Suppressor macrophage treated with lipopolysaccharide for 4 hours (primary cell): Measurements from ENCODE around the gene HPN.
A peak's percentile ranks its signal among the peaks of the same experiment; 100 is the strongest.
"Not testable (repeated sequence)": the region's sequence is repeated elsewhere in the genome, so short reads cannot be mapped to it uniquely, and the experiment has no call there.

Experiments used
- DNase-seq: peaks from one replicate; pipeline ENCODE4 v3.0.0-alpha.2; 2020

The HPN gene

DNA sequence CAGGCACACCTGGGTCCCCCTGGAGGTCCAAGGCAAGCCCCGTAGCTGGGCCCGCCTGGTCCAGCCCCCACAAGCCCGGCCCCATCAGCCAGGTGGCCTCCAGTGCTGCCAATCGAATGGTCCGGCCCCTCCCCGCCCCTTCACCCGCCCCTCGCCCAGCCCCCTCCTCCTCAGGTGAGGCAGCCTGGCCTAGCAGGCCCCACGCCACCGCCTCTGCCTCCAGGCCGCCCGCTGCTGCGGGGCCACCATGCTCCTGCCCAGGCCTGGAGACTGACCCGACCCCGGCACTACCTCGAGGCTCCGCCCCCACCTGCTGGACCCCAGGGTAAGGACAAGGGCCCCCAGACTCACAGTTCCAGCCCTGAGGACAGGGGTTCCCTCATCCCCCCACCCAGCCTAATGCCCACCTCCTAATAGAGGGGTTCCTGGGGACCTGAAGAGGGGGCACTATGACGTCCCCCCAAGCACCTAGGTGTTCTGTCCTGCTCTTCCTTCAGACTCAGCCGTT is at the start of gene HPN:
TSS of gene HPN (plus strand) at position 174 of the 508 bp plus-strand sequence. CDS start 786 bp downstream, outside the sequence.
- DNase-seq = no peak

DNA sequence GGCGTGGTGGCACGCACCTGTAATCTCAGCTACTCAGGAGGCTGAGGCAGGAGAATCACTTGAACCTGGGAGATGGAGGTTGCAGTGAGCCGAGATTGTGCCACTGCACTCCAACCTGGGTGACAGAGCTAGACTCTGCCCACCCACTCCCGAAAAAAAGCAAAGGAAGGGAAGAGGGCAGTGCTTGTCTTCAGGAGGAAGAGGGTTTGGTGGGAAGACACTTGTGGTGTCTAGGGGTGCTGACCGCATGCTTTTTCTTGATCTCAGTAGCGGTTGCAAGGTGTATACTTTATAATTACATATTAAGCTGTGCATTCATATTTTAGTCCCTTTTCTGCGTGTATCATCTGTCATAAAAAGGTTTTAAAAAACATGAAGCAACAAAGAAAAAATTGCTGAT is 48.9 kb upstream of the HPN start:
- DNase-seq = not testable (repeated sequence)

DNA sequence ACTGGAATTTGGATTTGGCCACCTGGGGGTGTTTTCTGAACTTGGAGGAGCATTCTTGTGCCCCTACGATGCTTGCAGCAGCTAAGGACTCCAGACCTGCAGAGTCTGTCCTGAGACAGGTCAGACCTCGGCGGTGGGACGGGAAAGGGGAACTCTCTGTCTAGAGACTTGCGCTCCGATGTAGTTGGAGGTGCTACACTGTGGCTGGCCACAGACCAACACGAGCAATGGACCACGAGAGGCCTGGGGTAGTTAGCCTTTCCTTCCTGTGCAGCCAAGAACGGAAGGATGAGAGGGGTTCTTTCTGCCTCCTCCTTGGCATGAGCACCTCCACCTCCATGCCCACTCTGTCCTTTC is 47.3 kb upstream of the HPN start:
- no peak for DNase-seq

DNA sequence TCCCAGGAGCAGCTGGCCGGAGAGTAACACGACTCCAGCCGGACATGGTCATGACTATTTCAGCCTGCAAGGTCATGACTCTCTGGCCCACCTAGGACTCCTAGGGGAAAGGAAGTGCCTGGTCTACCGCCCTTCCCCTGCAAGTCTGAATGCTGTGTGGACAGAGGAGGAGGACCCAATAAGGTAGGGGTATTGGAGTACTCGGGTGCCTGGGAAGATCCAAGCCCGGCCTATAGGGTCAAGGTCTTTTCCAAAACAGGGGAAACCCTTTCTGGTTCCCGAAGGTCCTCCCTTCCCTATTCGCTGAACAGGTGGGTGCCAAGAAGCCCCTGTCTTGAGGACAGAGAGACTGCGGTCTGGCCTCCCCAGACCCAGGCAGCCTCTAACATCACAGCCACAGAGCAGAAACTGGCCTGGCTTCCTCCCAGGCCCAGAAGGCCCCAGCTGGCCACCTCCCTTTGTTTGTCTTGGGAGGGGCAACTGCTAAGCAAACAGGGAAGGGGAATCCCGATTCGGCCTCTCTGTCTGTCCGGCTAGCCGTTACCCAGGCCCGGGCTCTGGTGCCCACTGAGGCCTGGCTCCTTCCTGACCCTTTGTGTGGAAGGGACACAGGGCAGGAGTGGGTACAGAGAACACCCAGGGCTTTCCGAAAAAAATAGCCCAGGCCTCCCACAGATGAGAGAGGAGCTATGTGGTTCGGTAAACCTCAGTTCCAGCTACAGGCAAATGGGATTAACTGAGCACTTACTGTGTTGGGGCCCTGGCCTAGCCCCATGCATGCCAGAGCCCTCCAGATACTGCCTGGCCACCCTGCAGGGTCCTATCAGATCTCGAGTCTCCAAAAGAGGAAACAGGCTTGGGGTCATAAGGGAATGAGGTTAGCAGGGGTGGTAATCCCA is 46.6 kb upstream of the HPN start:
- DNase-seq = no peak

DNA sequence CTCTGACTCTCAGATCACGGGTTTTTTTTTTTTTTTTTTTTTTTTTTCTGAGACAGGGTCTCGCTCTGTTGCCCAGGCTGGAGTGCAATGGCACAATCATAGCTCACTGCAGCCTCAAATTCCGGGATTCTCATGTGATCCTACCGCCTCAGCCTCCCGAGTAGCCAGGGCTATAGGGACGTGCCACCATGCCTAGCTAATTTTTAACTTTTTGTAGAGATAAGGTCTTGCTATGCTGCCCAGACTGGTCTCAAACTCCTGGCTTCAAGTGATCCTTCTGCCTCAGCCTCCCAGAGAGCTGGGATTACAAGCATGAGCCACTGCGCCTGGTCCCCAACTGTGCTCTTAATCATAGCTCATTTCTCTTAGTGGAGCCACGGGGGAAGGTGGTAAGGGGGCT is 46.0 kb upstream of the HPN start:
- DNase-seq = no peak

DNA sequence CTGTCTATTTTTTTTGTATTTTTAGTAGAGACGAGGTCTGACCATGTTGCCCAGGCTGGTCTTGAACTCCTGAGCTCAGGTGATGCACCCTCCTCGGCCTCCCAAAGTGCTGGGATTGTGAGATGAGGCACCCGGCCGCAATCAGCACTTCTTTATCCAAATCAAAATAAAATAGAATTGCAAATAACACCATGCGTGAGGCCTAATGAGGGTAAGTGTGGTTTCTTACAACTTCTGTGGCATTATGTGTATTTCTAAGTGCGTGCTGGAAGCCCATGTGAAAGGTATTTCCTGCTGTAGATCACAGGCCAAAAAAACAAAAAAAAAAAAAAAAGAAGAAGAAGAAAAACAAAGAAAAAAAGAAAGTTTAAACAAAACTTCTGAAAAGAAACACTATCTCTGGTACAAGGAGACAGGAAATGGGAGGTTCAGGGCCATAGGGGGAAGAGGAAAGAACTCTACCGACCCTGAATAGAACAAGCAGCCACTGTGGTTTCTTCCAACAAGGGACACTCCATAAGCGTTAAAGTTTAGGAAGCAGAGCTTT is 44.4 kb upstream of the HPN start:
- no peak for DNase-seq

DNA sequence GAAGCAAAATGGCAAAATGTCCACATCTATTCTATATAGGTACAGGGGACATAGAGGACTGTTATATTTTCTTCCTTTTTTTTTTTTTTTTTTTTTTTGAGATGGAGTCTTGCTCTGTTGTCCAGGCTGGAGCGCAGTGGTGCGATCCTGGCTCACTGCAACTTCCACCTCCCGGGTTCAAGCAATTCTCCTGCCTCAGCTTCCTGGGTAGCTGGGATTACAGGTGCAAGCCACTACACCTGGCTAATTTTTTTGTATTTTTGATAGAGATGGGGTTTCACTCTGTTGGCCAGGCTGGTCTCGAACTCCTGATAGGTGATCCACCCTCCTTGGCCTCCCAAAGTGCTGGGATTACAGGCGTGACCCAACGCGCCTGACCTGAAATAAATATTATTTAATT is 43.3 kb upstream of the HPN start:
- DNase-seq = not testable (repeated sequence)

DNA sequence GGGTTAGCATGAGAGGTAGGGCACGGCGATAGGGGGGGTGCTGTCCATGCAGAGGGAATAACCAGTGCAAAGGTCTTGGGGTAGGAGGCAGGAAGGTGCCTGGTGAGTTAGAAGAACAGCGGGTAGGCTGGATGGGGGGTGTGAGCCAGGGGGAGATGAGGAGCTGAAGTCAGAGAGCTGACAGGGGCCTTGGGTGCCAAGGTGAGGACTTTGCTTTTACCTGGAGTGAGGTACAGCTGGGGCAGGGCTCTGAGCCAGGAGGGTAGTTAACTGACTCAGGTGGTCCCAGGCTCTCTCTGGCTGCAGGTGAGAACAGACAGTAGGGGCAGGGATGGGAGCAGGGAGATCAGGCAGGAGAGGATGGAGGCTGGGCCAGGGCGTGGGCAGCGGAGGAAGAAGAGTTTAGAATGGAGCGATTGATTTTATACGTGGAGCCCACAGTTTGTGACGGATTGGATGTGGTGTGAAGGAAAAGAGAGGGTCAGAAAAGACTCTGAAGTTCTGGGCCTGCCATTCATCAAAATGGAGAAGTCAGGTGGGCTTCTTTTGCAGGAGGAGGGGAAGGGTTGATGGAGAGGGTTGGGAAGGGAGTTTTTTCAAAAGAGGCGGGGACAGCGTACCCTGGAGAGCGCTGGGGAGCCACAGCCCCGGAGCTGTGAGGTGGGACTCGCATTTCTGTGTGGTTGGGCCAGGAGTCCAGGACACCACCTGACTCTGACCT is 42.6 kb upstream of the HPN start:
- no peak for DNase-seq

DNA sequence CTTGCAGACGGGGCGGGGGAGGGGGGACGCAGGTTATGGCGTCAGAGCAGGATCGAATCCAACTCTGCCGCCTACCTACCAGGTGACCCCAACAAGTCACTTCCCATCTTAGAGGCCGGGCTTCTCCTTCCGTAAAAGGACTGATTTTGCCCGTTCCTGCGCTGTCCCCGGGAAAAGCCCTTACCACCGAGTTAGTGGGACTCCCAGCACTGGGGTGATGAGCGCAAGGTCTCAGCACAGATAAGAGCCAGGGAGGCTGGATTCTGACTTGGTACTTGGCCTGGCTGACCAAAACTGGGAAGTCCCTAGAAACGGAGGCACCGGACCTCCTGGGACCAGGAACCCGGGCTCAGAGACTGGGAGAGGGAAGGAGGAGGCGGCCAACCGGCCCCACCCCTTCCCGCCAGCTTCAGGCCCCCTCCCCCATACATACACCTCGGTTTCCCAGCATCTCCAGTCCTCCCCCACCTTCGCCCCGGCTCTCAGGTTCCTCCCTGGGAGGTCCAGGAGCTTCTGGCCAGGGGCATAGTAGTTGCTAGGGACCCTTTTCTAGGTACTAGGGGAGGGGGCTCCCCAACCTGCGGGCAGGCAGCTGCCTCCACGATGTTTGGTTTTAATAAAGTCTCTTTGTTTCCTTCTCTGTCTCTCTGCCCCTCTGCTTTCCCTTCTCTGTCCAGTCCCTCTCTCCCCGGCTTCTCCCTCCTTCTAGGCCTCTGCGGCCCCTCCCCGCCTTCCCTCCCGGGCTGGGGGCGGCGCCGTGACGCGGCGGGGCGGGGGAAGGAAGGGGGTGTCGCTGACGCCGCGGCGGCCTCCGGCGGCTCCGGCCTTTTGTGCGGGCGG is 41.8 kb upstream of the HPN start, which contains the start of gene GRAMD1A:
TSS of gene GRAMD1A (plus strand) at position 826 of the 840 bp plus-strand sequence. CDS start 156 bp downstream, outside the sequence.
- peak; percentile 97 for DNase-seq

DNA sequence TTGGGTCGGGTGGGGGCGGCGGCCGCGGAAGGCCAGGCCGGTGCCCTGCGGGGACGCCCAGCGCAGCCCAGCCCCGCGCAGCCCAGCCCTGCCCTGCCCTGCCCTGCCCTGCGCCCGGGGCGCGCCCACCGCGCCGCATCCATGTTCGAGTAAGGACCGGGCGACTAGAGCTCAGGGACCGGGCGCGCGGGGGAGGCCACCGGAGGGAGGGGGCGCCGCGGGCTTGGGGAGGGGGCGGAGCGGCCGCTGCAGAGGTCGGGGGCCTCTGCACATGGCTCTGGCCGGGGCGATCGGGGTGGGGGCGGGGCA is 41.2 kb upstream of the HPN start:
- no peak for DNase-seq

DNA sequence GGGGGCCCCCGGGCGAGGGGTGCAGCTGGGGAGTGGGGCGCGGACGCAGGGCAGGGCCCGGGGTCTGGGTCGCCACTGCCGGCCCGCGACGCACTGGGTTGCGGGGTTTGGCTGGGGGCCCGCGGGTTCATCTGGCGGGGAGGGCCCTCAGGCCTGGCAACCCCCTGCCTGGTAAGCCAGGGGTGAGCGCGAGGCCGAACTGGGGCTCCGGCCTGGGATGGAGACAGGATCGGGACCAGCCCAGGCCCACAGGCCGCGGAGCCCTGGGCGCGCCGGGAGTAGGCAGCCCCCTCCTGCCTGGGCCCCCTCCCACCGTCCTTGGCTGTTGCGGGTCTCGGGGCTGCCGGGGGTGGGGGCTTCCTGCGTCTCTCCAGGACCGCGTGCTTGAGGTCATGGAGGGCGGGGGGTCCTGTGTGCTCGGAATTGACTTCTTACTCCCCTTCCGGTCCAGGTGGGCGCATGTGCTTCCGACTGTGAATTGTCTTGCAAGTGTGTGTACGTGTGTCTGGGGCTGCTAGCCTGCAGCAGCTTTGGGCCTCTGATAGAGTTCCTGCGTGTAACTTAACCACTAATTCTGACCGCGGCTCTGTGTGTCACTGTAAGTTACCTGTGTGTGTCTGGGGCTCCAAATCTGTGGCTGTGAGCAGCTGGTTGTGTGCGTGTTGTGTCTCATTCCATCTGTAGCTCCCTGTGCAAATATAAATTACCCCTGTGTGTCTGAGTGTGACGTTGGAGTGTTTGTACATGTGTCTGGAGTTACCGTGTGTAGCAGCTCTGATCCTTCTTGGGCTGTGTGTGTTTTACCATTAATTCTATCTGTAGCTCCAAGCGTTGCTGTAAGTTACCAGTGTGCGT is 40.6 kb upstream of the HPN start:
- DNase-seq = peak; percentile 68

DNA sequence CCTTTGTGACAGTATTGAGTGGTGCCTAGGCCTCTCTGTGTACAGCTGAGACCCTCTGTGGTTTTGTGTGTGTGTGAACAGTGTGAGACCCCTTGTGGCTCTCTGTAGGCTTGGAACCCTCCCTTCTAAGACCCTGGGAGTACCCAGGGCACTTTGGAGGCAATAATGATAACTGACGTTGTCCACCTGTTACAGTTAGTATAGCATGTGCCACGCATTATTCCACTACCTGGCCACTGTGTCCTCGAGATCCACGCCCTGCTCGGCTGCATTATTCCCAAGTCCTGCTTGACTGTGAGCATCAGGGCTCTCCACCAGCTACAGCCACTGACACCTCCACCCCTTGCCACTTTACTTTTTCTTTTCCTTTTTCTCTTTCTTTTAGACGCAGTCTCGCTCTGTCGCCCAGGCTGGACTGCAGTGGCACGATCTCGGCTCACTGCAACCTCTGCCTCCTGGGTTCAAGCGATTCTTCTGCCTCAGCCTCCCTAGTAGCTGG is 39.4 kb upstream of the HPN start:
- no peak for DNase-seq

DNA sequence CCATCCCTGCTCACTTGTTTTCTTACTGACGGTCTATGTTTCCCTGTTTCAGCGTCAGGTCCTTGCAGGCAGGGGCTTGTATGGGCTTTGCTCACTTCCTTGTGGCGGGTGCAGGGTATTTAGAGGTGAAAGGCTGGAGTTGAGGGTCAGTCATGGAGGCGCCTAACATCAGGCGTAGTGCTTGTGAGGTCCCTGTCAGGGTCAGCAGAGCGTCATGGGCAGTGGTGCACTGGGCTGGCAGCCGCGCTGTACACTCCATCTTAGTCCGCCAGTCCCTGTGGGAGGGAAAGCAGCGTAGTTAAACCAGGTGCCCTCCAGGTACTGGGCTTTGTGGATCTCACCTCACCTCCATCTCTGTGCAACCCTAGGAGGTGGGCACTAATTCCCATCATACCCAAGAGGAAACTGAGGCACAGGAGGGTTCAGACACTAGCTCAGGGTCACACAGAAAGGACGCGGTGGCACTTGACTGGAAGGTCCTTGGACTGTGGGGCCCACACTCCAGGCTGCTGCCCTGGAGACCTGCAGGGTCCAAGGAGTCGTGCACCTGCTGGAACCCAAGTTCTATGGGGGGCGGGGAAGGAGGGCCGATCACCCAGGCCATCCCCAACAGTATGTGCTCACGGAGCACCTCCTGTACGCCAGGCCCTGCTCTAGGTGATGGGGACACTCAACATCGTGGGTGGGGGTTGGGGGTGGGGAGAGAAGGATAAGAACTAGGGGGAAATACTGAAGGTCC is 36.8 kb upstream of the HPN start:
- DNase-seq = no peak

DNA sequence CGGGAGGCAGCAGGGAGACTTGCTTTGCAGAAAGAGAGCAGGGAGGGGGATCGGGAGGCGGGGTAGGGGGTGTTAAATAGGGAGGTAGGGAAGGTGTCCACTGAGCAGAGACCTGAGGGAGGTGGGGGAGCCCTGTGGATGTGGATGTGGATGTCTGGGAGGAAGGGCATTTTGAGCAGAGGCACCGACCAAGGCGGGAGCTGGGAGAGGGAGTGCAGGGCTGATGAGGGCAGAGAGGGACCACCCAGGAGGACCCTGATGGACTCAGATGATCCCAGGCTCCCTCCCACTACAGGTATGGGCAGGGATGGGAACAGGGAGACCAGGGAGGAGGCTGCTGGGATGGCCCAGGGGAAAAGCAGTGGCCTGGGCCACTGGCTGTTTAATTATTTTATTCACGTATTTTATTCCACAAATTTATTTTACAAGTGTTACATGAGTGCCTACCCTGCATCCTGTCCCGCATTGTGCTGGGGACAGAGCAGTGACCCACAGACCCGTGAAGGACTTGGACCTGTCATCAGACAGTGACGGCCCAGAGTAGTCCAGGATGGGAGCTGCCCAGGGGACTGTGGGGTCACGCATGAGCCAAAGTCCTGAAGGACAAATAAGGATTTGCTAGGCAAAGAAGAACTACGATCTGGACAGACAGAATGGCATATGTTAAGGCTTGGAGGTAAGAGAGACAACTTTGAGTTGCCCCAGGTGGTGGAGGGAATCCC is 36.1 kb upstream of the HPN start:
- no peak for DNase-seq

DNA sequence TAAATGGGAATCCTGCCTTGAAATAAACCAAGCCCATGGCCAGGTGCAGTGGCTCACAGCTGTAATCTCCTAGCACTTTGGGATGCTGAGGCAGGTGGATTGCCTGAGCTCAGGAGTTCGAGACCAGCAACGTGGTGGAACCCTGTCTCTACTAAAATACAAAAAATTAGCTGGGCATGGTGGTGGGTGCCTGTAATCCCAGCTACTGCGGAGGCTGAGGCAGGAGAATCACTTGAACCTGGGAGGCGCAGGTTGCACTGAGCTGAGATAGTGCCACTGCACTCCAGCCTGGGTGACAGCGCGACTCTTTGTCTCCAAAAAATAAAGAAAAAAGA is 35.5 kb upstream of the HPN start:
- DNase-seq = not testable (repeated sequence)

DNA sequence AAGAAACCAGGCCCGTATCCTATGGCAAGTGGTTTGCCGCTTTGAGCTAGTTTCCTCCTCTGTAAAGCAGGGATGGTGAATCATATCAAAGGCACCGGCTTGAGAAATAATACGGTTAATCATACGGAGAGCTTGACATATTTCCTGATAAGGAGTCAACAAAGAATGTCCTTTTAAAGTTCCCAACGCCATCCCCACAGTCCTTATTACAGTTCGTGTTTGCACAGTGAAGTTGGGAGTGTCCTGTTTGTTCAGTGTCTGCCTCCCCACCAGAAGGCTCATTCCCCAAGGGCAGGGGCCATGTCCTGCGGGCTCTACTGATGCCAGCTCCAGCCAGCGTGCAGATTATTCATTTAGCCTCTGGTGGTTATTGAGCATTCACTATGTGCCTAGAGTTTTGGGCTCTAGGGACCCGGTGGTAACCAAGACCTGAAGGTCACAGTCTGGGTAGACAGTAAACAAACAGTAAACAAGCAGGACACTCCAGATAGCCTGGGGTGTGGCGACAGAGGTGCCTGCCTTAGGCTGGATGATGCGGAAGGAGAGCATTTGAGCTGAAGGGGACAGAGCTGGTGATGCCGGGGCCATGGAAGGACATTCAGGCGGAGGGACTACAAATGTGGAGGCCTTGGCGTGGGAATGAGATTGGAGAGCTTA is 35.1 kb upstream of the HPN start:
- DNase-seq = no peak

DNA sequence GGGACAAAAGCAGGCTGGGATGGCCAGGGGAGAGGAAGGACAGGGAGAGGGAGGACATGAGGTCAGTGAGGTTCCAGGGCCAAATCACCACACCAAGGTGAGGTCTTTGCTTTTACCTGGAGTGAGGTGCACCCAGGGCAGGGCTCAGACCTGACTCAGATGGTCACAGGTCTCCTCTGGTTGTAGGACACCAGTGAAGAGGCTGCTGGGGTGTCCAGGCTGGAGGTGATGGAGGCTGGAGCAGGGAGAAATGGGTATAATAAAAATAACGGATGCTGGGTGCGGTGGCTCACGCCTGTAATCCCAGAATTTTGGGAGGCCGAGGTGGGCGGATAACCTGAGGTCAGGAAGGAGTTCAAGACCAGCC is 34.5 kb upstream of the HPN start:
- no peak for DNase-seq

DNA sequence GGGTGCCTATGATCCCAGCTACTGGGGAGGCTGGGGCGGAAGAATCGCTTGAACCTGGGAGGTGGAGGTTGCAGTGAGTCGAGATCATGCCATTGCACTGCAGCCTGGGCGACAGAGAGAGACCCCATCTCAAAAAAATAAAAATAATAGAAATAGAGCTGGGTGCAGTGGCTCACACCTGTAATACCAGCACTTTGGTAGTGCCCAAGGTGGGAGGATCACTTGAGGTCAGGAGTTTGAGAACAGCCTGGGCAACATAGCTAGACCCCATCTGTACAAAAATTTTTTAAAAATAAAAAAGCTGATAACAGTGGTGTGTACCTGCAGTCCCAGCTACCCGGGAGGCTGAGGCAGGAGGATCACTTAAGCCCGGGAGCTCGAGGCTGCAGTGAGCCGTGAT is 34.1 kb upstream of the HPN start:
- not testable (repeated sequence) for DNase-seq

DNA sequence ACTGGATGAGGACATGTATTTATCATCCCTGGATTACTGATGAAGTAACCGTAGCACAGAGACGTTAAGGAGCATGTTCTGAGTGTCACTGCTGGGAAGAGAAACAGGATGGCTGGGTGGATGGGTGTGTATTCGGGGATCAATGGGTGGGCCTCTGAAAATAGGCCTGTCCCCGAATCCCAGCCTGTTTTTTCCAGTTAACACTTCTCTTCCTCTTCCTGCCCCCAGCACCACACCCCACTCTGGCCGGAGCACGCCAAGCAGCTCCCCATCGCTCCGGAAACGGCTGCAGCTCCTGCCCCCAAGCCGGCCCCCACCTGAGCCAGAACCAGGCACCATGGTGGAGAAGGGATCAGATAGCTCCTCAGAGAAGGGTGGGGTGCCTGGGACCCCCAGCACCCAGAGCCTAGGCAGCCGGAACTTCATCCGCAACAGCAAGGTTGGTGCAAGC is 32.6 kb upstream of the HPN start:
- DNase-seq = no peak
